Activated T-cell treated with anti-CD3 and anti-CD28 coated beads for 48 hours (primary cell): ENCODE data around the gene MYBPC2.
A peak's percentile ranks its signal among the peaks of the same experiment; 100 is the strongest.

ENCODE experiments used
- DNase-seq: peaks from one replicate; pipeline ENCODE4 v3.0.0-alpha.2; 2020; ENCODE audit warnings: low read depth

The MYBPC2 gene

DNA sequence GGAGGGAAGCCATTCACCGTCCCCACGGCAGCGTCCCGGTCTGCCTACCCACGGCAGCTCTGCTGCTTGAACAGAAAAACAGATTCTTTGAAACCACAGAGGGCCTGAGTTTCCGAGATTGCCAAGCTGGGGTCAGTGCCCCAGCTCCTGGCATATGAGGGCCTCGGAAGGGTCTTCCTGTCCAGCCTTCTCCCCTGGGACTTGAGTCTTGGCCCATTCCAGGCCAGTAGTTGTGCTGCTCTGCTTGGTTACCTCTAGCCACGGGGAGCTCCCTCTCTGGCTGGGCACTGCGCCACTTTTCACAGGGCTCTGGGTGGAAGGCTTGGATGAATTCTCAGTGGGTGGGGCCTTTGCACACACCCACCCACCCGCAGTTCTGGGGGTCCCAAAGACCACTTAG, 22.6 kb upstream of the MYBPC2 start:
- no peak for DNase-seq

- DNase-seq, result no peak
Measured at GRCh38 chr19:50412419-50412818, 20.3 kb upstream of the MYBPC2 start.

GRCh38 chr19:50413096-50413495, 19.6 kb upstream of the MYBPC2 start:
- no peak for DNase-seq

DNA sequence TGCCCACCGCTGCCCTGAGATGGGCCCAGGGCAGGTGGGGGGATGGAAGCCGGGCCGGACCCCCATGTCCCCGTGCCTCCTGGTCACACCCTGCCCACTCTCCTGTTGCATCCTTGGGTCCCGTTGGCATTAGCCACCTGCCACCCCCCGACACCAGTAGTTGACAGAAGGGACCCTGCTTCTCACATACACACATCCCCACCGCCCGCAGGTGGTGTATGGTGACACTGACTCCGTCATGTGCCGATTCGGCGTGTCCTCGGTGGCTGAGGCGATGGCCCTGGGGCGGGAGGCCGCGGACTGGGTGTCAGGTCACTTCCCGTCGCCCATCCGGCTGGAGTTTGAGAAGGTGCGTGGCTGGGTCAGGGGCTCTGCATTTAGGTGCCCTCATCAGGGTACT, 19.2 kb upstream of the MYBPC2 start:
- DNase-seq, result no peak

DNA sequence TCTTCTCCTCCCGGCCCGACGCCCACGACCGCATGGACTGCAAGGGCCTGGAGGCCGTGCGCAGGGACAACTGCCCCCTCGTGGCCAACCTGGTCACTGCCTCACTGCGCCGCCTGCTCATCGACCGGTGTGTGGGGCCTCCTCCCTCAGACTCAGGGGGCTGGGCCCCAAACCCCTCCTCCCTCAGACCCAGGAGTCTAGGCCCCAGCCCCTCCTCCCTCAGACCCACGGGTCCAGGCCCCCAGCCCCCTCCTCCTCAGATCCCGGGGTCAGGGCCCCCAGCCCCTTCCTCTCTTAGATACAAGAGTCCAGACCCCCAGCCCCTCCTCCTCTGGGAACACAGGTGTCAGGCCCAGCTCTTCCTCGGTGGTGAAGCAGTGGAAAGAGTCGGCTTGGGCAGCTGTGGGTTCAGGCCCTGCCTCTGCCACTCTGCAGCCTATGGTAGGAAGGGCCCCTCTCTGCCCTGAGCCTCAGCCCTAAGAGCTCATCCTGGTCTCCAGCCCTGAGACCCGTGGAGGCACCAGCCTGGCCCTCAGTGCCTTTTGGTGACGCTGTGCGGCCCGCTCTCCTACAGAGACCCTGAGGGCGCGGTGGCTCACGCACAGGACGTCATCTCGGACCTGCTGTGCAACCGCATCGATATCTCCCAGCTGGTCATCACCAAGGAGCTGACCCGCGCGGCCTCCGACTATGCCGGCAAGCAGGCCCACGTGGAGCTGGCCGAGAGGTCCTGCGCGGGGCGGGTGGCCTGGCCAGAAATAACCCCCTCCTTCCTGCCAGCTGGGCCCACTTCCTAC, 17.6 kb upstream of the MYBPC2 start:
- peak; percentile 79 for DNase-seq

- DNase-seq, result no peak
Measured at GRCh38 chr19:50415661-50416033, 17.0 kb upstream of the MYBPC2 start.

- no peak for DNase-seq
Measured at GRCh38 chr19:50416034-50416977, 16.4 kb upstream of the MYBPC2 start.

- no peak for DNase-seq
Measured at GRCh38 chr19:50417111-50418081, 15.3 kb upstream of the MYBPC2 start.

DNA sequence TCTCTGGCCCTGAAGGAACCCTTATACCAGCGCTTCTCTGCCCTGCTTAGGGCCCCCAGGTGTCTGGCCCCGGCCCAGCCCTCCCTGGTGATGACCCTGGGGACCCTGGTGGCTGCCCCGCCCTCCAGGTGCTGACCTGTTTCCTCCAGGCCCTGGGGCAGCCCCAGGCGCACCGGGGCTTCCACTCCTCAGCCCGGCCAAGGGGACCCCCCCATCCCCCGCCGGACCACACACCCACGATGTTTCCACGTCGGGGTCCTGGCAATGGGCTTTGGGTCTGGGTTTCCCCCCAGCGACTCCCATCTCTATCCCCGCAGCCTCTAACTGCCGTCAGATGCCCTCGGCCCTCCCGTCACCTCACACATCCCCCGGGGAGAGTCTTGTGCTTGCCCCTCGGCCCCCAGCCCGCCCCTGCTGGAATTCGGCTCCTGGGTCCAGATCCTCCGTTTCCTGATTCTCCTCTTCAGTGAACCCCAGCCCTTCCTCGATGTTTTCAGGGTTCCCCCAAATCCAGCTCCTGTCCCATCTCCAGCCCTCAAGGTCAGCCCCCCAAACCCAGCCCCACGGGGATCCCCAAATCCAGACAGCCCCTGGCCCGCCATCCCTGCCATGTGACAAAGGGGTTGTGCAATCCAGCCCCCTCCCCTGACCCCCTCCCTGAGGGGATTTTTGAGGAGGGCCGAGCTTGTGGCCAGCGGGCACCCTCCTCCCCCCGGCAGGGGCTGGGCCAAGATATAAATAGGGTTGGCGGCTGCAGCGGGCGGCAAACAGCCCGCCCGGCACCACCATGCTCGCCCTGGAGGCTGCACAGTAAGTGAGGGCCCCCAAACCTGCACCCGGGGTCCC, 14.3 kb upstream of the MYBPC2 start, which contains the start of gene SPIB:
Gene SPIB (plus strand): TSS at position 763 of the 846 bp plus-strand sequence. CDS start 25 bp downstream, at position 788.
- DNase-seq, result no peak

- no peak for DNase-seq
Measured at GRCh38 chr19:50419022-50419579, 13.6 kb upstream of the MYBPC2 start.

DNA sequence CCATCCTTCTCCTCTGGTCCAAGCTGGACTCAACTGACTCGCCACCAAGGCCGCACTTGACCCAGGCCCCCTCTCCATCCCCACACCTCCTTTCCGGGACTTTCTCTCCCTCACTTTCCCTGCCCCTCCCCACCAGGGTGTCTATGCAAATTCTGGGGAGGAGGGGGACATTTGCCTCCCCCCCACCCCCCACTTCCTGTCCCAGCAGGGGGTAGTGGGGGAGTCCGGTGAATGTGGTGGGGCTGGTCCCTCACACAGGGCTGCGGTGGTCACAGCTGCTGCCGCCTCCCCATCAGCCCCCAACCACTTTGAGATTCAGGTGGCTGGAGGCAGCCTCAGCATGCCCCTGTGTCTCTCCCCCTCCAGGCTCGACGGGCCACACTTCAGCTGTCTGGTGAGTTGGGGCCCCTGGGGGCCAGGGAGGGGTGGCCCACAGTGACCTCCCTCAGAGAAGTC, 13.1 kb upstream of the MYBPC2 start:
- DNase-seq, result no peak

- DNase-seq, result no peak
Measured at GRCh38 chr19:50420127-50420526, 12.6 kb upstream of the MYBPC2 start.

DNA sequence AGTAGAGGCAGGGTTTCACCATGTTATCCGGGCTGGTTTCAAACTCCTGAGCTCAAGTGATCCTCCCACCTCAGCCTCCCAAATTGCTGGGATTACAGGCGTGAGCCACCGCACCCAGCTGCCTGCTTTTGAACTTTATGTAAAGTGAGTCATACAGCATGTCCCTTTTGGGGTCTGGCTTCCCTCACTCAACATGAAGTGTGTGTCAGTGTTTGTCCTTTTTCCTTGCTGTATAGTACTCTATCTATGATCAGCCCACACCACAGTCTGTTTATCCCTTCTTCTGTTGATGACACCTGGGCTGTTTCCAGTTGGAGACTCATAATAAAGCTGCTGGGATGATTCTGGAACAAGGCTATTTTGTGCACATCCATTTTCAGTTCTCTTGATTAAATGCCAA, 11.9 kb upstream of the MYBPC2 start:
- DNase-seq, result no peak

DNA sequence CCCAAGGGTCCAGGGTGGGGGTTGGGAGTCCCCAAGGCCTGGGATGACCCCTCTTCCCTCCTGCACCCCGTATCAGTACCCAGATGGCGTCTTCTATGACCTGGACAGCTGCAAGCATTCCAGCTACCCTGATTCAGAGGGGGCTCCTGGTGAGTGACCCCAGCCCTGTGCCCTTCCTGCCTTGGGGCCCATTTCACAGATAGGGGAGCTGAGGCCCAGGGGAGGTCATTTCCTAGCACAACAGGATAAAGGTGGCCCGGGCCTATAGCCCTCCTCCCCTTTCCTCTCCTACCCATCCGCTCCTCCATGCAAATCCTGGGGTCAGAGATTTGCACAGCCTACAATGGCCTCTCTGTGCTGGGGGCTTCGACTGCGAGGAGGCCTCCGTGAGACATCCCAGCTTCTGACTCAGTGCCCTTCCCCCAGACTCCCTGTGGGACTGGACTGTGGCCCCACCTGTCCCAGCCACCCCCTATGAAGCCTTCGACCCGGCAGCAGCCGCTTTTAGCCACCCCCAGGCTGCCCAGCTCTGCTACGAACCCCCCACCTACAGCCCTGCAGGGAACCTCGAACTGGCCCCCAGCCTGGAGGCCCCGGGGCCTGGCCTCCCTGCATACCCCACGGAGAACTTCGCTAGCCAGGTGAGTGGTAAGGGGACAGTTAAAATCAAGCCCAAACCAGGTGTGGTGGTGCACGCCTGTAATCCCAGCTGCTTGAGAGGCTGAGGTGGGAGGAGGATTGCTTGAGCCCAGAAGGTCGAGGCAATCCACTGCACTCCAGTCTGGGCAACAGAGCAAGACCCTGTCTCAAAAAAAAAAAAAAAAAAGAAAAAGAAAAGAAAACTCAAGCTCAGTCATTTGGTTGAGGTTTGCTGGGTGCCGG, 10.1 kb upstream of the MYBPC2 start:
- DNase-seq, result no peak

DNA sequence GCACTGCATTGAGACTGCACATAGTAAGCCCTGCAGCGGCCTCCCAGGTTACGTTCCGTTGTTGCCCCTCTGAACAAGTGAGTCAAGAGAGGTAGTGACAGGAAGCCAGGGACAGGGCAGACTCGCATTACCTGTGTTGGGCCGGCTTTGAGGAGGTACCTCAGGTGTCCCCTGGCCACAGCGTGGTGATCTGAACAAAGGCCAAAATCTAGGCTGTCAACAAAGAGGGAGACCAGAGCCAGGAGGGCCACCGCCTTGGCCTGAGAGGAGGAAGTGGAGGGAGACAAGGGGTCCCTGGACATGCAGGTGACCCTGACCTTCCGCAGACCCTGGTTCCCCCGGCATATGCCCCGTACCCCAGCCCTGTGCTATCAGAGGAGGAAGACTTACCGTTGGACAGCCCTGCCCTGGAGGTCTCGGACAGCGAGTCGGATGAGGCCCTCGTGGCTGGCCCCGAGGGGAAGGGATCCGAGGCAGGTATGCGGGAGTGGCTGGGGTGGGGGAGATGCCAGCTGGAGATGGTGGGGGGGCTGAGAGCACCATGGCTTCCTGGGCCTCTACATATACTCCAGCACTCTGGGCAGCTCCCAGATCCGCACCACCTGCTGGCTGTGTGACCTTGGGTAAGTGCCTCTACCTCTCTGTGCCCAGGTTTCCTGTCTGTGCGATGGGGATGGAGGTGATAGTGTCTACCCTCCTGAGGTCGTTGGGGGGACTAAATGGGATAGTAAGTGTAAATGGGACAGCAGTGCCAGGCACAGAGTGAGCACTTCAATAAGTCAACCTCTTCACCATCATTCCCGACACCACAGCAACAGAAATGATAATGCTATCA, 9.2 kb upstream of the MYBPC2 start:
- DNase-seq, result no peak

- DNase-seq, result no peak
Measured at GRCh38 chr19:50425581-50425980, 7.1 kb upstream of the MYBPC2 start.

DNA sequence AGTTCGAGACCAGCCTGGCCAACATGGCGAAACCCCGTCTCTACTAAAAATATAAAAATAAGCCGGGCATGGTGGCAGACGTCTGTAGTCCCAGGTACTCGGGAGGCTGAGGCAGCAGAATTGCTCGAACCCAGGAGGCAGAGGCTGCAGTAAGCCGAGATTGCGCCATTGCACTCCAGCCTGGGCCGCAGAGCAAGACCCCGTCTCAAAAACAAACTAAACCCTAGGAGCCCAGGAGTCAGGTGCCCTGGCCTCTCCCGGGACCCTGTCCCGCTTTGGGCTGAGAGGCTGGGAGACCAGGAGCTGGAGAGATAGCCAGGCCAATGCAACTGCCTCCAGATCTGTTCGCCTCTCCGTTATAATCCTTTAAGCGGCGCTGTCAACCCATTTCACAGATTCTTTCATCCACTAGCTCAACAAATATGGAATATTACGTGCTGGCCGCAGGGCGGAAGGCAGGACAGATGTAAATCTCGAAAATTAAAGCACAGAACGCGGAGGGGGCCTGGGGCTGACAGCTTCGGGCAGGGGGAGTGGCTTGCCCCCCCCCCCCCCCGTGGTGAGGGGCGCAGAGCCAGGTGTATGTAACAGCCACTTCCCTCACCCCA, 5.3 kb upstream of the MYBPC2 start:
- no peak for DNase-seq

DNA sequence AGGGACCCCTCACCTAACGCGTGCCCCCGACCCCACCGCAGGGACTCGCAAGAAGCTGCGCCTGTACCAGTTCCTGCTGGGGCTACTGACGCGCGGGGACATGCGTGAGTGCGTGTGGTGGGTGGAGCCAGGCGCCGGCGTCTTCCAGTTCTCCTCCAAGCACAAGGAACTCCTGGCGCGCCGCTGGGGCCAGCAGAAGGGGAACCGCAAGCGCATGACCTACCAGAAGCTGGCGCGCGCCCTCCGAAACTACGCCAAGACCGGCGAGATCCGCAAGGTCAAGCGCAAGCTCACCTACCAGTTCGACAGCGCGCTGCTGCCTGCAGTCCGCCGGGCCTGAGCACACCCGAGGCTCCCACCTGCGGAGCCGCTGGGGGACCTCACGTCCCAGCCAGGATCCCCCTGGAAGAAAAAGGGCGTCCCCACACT, 4.7 kb upstream of the MYBPC2 start:
- no peak for DNase-seq
